ENCODE measurements around the gene TRIM42. TPM values are rescaled to one million over a fixed set of nuclear protein-coding genes. Genes with fewer than 3 reads are reported as not detected.

TRIM42 gene
- total and polyA plus RNA-seq, 2 donors (not counting 1 experiment from before 2014, with no cell fraction given): not detected

GRCh38 chr3:140703496-140703895 lies 25.6 kb downstream of the TRIM42 start:
- Histone ChIP-seq H3K4me1 (ENCODE audit: control insufficient read depth in 2 of 2, insufficient read depth in 2 of 2, low read length in 2 of 2) (no peaks in the 10 kb centered on the region), H3K79me2 (ENCODE audit: control insufficient read depth, insufficient read depth, low read length) (no peaks in the 10 kb centered on the region), H4K20me1 (ENCODE audit: control insufficient read depth, insufficient read depth, low read length, poor library complexity, severe bottlenecking) (no peaks in the 10 kb centered on the region), H3K9ac (ENCODE audit: low read length) (no peak overlapping the region), H3K36me3 (replicated peaks in 1 of 2; ENCODE audit: control extremely low read depth in 1 of 2, control insufficient read depth in 1 of 2, extremely low read depth in 1 of 2, insufficient read depth in 2 of 2, low read length in 1 of 2) (no peaks in the 10 kb centered on the region), H3K4me2 (replicated peaks; ENCODE audit: low read depth, low read length, poor library complexity, severe bottlenecking) (no peak overlapping the region), H3K9me3 (ENCODE audit: control extremely low read depth in 1 of 3, control insufficient read depth in 2 of 3, insufficient read depth in 1 of 3, low read length in 2 of 3) (peaks cover 0 to 8% (median 0%) of the 10 kb centered on the region in 3 donors), H3K4me3 (ENCODE audit: control extremely low read depth in 1 of 5, extremely low read depth in 1 of 5, insufficient read depth in 1 of 5, low read depth in 2 of 5, low read length in 4 of 5) (no peak overlapping the region), H3K27me3 (replicated peaks in 1 of 4; ENCODE audit: control extremely low read depth in 1 of 4, control insufficient read depth in 3 of 4, insufficient read depth in 4 of 4, low read length in 3 of 4) (peaks cover 0 to 10% (median 0%) of the 10 kb centered on the region in 4 experiments), H3K27ac (ENCODE audit: low read length in 2 of 2) (no peak overlapping the region), H2AFZ (ENCODE audit: insufficient read depth, low read depth, low read length, poor library complexity, severe bottlenecking) (no peak overlapping the region)
- DNase-seq (no peak), ATAC-seq (ENCODE audit: low read depth) (no peak)
- Mint-ChIP-seq H3K27me3 (peaks cover 14% of the 10 kb centered on the region), H3K9me3 (ENCODE audit: insufficient read depth) (no peaks in the 10 kb centered on the region), H3K27ac (no peak overlapping the region), H3K4me3 (no peak overlapping the region), H3K4me1 (no peaks in the 10 kb centered on the region)
- CTCF ChIA-PET: no interaction called here
- POLR2A ChIA-PET: no interaction called here
- TF ChIP-seq EZH2 (IDR thresholded peaks at IDR 0.05; ENCODE audit: borderline replicate concordance, insufficient read depth, low read depth, low read length, poor library complexity, severe bottlenecking) (no peak), CTCF (IDR thresholded peaks at IDR 0.05) (no peak)
- intact Hi-C loops (cut with micrococcal nuclease): no loop called here
- 73% methylated on average over 1 of the region's 1 CpG for WGBS (ENCODE audit: insufficient coverage)

- Histone ChIP-seq H4K20me1 (ENCODE audit: control insufficient read depth, insufficient read depth, low read length, poor library complexity, severe bottlenecking) (no peaks in the 10 kb centered on the region), H3K4me3 (ENCODE audit: control extremely low read depth in 1 of 5, extremely low read depth in 1 of 5, insufficient read depth in 1 of 5, low read depth in 2 of 5, low read length in 4 of 5) (no peak overlapping the region), H2AFZ (ENCODE audit: insufficient read depth, low read depth, low read length, poor library complexity, severe bottlenecking) (no peak overlapping the region), H3K79me2 (ENCODE audit: control insufficient read depth, insufficient read depth, low read length) (no peaks in the 10 kb centered on the region), H3K4me2 (replicated peaks; ENCODE audit: low read depth, low read length, poor library complexity, severe bottlenecking) (no peak overlapping the region), H3K4me1 (ENCODE audit: control insufficient read depth in 2 of 2, insufficient read depth in 2 of 2, low read length in 2 of 2) (no peaks in the 10 kb centered on the region), H3K9ac (ENCODE audit: low read length) (no peak overlapping the region), H3K27me3 (replicated peaks in 1 of 4; ENCODE audit: control extremely low read depth in 1 of 4, control insufficient read depth in 3 of 4, insufficient read depth in 4 of 4, low read length in 3 of 4) (peaks cover 0 to 10% (median 0%) of the 10 kb centered on the region in 4 experiments), H3K27ac (ENCODE audit: low read length in 2 of 2) (no peak overlapping the region), H3K36me3 (replicated peaks in 1 of 2; ENCODE audit: control extremely low read depth in 1 of 2, control insufficient read depth in 1 of 2, extremely low read depth in 1 of 2, insufficient read depth in 2 of 2, low read length in 1 of 2) (no peaks in the 10 kb centered on the region), H3K9me3 (ENCODE audit: control extremely low read depth in 1 of 3, control insufficient read depth in 2 of 3, insufficient read depth in 1 of 3, low read length in 2 of 3) (peaks cover 0 to 8% (median 0%) of the 10 kb centered on the region in 3 donors)
- no peaks in the 10 kb centered on the region for H3K4me1 Mint-ChIP-seq
- H3K27ac Mint-ChIP-seq: no peak overlapping the region
- intact Hi-C loops (cut with micrococcal nuclease): no loop called here
- H3K9me3 Mint-ChIP-seq (ENCODE audit: insufficient read depth): no peaks in the 10 kb centered on the region
- TF ChIP-seq EZH2 (IDR thresholded peaks at IDR 0.05; ENCODE audit: borderline replicate concordance, insufficient read depth, low read depth, low read length, poor library complexity, severe bottlenecking): no peak
- TF ChIP-seq CTCF (IDR thresholded peaks at IDR 0.05): no peak
- WGBS (ENCODE audit: insufficient coverage): 86% methylated on average over 1 of the region's 1 CpG
- no peak overlapping the region for H3K4me3 Mint-ChIP-seq
- ChIA-PET CTCF (no interaction called here), POLR2A (no interaction called here)
- ATAC-seq (ENCODE audit: low read depth) (no peak), DNase-seq (no peak)
- H3K27me3 Mint-ChIP-seq: peaks cover 9% of the 10 kb centered on the region
Observed at GRCh38 chr3:140704733-140705132, 26.9 kb downstream of the TRIM42 start.

All from B cell (primary cell).